T-helper 22 cell (primary cell): ENCODE measurements around the gene IGFALS.

Source experiments
- DNase-seq: peaks from one replicate; pipeline ENCODE4 v3.0.0-alpha.2; 2020; ENCODE audit warnings: low read depth

IGFALS gene

DNA sequence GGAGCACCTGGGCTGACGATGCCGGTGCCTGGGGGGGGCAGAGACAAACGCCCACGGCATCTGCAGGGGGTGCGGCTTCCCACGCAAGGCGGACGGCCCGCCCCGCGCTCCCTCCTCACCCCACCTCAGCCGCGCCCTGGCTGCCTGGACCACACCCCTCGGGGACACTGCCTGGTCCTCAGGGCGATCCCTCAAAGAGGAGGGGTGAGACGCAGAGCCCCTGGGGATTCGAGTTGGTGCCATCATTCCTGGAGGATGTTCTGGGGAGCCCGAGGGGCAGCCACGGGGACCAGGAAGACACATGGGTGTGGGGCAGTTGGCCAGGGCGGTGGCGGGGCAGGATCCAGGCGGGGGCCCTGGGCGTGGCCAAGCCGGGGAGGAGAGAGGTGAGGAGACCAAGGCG, 3.9 kb downstream of the IGFALS start:
- DNase-seq: no peak

GRCh38 chr16:1788708-1789100, 4.8 kb downstream of the IGFALS start:
- DNase-seq: no peak

DNA sequence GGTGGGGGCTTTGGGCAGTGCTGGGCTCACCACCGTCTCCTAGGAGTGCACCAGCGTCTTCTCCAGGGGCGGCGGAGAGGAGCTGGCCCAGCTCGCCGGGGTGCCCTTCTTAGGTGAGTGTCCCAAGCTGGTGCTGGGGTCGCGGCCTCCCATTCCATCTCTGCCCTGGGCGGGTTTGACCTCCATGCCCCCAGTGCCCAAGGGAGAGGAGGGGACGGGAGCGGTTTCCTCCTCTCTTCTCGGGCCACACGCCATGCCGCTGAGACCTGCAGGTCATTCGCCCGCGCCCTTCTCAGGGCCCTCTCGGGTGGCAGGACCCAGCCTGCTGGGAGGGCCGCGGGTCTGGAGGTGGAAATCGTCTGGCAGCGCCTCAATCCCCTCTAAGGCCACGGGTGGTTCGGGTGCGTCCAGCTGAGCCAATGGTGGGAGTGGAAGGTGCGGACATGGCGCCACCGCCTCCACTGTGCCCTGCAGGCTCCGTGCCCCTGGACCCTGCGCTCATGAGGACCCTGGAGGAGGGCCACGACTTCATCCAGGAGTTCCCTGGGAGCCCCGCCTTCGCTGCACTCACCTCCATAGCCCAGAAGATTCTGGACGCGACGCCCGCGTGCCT, 5.3 kb downstream of the IGFALS start:
- no peak for DNase-seq

- DNase-seq: no peak
Measured at GRCh38 chr16:1787322-1788094, 6.0 kb downstream of the IGFALS start.

GRCh38 chr16:1787056-1787321, 6.5 kb downstream of the IGFALS start:
- no peak for DNase-seq

- no peak for DNase-seq
Measured at GRCh38 chr16:1786242-1787055, 7.1 kb downstream of the IGFALS start.

- DNase-seq: no peak
Measured at GRCh38 chr16:1785846-1786170, 7.7 kb downstream of the IGFALS start.

- no peak for DNase-seq
Measured at GRCh38 chr16:1784977-1785845, 8.3 kb downstream of the IGFALS start.

GRCh38 chr16:1782408-1783264, 10.9 kb downstream of the IGFALS start, which contains the start of the genes NUBP2 and SPSB3:
TSS of gene NUBP2 (plus strand) at chr16:1782960. CDS start at chr16:1783021, 61 bp downstream.
TSS of gene SPSB3 (minus strand) at chr16:1782571. CDS start at chr16:1781483, 1,088 bp downstream.
- DNase-seq: peak; percentile 99

DNA sequence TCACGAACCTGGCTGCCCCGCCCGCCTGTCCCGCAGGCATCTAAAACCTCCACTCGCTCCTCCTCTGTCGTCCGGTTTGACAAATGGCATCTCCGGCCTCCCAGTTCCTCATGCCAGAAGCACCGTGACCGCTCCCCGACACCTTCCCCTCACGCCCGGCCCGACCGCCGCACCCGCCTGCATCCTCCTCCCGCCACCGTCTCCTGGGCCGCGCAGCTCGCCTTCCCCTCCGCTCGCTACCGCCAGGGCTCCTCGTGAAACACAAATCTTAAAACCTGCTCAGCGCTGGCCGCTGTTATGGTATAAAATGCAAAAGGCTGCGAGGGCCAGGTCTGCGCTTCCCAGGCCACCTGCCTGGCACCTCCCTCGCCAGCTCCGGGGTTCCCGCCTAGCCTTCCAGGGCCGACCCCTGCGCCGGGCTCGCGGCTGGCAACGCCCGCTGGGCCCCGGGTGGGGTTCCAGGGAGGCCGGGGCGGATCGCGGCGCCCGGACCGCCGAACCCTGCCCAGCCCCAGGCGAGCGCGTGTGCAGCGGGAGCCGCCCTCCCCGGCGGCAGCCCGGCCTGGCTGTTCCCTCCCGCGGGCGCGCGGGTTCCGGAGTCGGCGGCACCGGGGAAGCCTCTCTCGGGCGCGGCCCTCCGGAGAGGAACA, 11.6 kb downstream of the IGFALS start:
- DNase-seq: no peak

DNA sequence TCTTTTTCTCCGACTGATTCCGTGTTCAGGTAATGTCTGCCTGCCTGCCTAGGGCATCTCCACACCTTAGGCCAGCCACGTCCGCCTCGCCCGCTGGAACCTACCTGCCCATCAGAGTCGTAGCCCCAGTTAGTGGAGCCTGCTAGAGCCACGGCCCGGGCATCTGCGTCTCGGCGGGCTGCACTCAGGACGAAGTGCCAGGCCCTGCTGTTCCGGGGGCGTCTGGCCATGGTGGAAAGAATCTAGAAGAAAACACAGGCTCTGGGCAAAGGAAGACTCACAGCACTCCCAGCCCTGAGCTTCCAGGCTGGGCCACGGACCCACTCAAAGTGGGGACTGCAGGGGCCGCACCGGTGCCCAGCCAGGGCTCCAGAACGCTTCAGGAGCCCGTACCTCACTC, 12.3 kb downstream of the IGFALS start:
- no peak for DNase-seq

DNA sequence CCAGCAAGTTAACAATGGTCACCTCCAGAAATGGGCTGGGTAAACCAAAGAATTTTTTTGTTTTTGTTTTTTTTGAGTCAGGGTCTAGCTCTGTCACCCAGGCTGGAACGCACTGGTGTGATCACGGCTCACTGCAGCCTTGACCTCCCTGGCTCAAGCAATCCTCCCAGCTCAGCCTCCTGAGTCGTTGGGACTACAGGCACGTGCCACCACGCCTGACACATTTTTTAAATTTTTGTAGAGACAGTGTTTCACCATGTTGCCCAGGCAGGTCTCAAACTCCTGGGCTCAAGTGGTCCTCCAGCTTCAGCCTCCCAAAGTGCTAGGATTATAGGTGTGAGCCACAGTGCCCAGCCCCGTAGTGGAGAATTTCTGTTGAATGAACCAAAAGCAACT, 12.8 kb downstream of the IGFALS start:
- DNase-seq: no peak

DNA sequence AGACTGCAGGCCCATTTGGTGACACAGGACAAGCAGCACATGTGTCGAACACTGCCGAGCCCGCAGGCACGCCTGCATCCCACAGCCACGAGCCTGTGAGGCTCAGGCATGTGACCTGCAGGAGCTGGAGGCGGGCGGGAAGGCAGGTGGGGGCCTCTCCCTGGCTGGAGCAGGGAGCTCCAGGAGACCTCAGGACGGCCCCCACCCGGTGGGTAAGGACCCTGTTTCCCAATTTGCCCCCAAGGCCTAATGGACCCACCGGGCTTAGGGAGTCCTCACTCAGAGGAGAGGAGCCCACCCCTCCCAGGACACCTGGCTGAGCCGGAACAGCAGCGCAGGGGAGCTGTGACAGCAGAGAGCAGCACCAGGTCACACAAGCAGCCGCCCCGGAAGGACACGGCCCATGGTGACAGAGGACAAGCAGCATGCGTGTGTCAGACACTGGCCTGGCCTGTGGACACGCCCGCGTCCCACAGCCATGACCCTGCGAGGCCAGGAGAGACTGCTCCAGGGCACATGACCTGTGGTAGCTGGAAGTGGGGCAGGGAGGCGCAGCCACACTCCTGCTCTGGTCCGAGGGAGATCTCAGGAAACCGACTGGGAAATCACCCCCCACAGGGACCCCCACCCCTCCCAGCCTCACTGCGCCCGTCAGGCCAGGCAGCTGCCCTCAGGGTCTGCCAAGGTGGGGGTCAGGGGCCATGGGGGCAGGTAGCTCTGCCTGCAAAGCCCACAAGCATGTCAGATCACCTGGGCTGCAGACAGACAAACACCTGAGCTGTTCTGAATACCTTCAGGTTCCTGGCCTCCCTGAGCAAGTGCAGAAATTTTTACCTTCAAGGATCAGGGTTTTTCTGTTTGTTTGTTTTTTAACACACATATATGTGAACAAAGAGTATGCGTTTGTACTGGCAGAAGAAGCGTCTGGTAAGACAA, 13.5 kb downstream of the IGFALS start:
- no peak for DNase-seq

- no peak for DNase-seq
Measured at GRCh38 chr16:1779234-1779701, 14.2 kb downstream of the IGFALS start.

- no peak for DNase-seq
Measured at GRCh38 chr16:1778200-1779179, 15.0 kb downstream of the IGFALS start.

DNA sequence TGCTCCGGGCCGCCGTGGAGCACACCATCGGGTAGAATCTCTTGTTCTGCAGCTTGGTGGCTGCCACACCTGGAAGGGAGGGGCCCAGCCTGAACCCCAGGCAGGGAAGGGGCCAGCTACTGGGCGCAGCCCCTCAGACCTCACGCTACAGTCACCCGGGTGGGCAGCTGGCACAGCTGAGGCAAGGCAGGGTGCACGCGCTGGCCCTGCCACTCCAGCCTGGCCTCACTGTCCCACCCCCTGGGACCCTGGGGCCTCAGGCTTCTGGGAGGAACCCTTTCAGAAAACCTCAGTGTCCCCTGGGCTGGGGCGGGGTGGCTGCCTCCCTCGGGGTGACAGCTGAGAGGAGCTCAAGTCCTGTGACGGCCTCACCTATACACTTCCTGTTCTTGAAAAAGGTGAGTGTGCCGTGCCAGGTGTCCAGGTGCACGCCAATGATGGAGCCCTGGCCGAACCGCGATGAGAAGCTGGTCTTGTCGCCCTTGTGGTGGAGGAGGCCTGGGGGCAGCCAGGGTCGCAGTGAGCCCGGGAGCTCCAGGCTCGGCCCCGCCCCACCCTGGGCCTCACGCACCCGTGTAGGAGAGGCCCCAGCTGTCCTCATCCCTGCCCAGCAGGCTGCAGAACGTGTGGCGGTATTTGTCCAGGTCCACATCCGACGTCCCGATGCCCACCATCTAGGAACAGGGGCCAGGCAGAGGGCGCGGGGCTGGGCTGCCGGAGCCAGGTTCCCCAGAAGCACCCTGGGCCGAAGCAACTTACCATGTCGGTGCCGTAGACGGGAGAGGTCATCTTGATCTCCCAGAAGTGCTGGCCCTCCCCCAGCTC, 15.9 kb downstream of the IGFALS start:
- no peak for DNase-seq

- DNase-seq: no peak
Measured at GRCh38 chr16:1776991-1777374, 16.5 kb downstream of the IGFALS start.

DNA sequence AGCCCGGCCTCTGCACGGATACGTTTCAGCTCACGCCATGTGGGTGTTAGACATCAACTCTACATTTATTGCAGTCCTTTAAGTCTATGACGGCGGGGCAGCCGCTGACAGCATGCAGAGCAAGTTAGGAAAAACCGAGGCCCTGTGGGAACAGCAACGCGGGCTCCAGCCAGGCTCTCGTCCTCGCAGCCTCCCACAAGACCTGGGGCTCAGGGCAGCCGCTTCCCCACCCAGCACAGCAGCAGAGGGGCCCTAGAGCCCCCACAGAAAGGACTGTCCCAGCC, 16.9 kb downstream of the IGFALS start:
- no peak for DNase-seq
